ENCODE measurements around the gene SATB1.

Gene SATB1

GRCh38 chr3:18369551-18370185 is 55.5 kb downstream of the SATB1 start:
- Histone ChIP-seq H3K4me3 (ENCODE audit: low read depth, low read length) (no peak overlapping the region), H3K9me3 (ENCODE audit: control insufficient read depth, insufficient read depth, low read depth, low read length) (no peaks in the 10 kb centered on the region), H3K4me1 (ENCODE audit: control insufficient read depth, insufficient read depth, low read length) (peaks cover 3% of the 10 kb centered on the region; the same call in 1 of the 2 replicates), H3K36me3 (ENCODE audit: control insufficient read depth in 2 of 2, insufficient read depth in 1 of 2, low read length in 2 of 2) (peaks cover 0 to 3% of the 10 kb centered on the region in 2 experiments; a peak in 1 of 3 replicates), H3K27ac (ENCODE audit: extremely low read depth, low read depth, low read length) (no peak overlapping the region)
- ChIA-PET CTCF (no interaction called here), POLR2A (no interaction called here)
- TF ChIP-seq ZNF768 (tag by site-specific recombination; IDR thresholded peaks at IDR 0.05) (no peak), ZNF791 (tag by site-specific recombination; IDR thresholded peaks at IDR 0.05) (no peak), OSR2 (tag by site-specific recombination; IDR thresholded peaks at IDR 0.05) (peak; percentile 90), ZNF335 (tag by site-specific recombination; conservative IDR thresholded peaks at IDR 0.05) (peak; percentile 95), ZNF629 (tag by site-specific recombination; IDR thresholded peaks at IDR 0.05) (peak; percentile 41), ZBTB7A (tag by site-specific recombination; IDR thresholded peaks at IDR 0.05; ENCODE audit: low read depth) (no peak), ZXDB (tag by site-specific recombination; IDR thresholded peaks at IDR 0.05) (no peak), ZBTB49 (tag by site-specific recombination; IDR thresholded peaks at IDR 0.05; ENCODE audit: low read depth) (no peak), ZBTB21 (tag by site-specific recombination; IDR thresholded peaks at IDR 0.05) (peak; percentile 68), ATF2 (tag by site-specific recombination; IDR thresholded peaks at IDR 0.05; ENCODE audit: low read depth) (no peak), RBAK (tag by site-specific recombination; IDR thresholded peaks at IDR 0.05) (no peak), INSM2 (tag by site-specific recombination; IDR thresholded peaks at IDR 0.05) (peak; percentile 75), PRDM6 (tag by site-specific recombination; IDR thresholded peaks at IDR 0.05) (peak; percentile 94), ZBTB17 (tag by site-specific recombination; IDR thresholded peaks at IDR 0.05) (0 out of 2 replicates have a peak, but pooled peaks have one; percentile 13), PRDM4 (tag by site-specific recombination; IDR thresholded peaks at IDR 0.05) (0 out of 2 replicates have a peak, but pooled peaks have one; percentile 51), ZNF747 (tag by site-specific recombination; IDR thresholded peaks at IDR 0.05) (no peak), CTCF (tag by site-specific recombination; IDR thresholded peaks at IDR 0.05) (no peak), ZNF10 (tag by site-specific recombination; IDR thresholded peaks at IDR 0.05) (no peak), ZBTB8A (tag by site-specific recombination; IDR thresholded peaks at IDR 0.05) (peak; percentile 53), FEZF1 (tag by site-specific recombination; IDR thresholded peaks at IDR 0.05) (peak; percentile 71), ZSCAN30 (tag by site-specific recombination; IDR thresholded peaks at IDR 0.05) (peak; percentile 68; the same call in 1 of the 2 replicates), ZNF169 (tag by site-specific recombination; IDR thresholded peaks at IDR 0.05) (no peak), ZEB2 (tag by site-specific recombination; IDR thresholded peaks at IDR 0.05) (peak; percentile 59; the same call in 1 of the 2 replicates)
